Lower leg skin (tissue), 3 donors: Measurements from ENCODE around the gene PSMB8.

Experiments
- POLR2A ChIP-seq, 2 donors: fragments of 450-650 bp; IDR thresholded peaks; one replicate each; pipeline ENCODE4 v1.6.1; 2016 to 2017; ENCODE audit warnings: antibody characterized with exemption in 2 of 2, mild to moderate bottlenecking in 1 of 2, moderate library complexity in 1 of 2
- TF ChIP-seq, protein P1 (sequence below), 3 donors: fragments of 450-650 bp; IDR thresholded peaks; one replicate each; pipeline ENCODE4 v1.5.1; 2016; ENCODE audit warnings: antibody characterized with exemption in 3 of 3, mild to moderate bottlenecking in 3 of 3, moderate library complexity in 2 of 3

GRCh38 chr6:32839356-32839755 is 4.5 kb downstream of the PSMB8 start:
- no peak for TF ChIP-seq POLR2A (IDR thresholded peaks at IDR 0.05)
- TF ChIP-seq, protein P1, sequence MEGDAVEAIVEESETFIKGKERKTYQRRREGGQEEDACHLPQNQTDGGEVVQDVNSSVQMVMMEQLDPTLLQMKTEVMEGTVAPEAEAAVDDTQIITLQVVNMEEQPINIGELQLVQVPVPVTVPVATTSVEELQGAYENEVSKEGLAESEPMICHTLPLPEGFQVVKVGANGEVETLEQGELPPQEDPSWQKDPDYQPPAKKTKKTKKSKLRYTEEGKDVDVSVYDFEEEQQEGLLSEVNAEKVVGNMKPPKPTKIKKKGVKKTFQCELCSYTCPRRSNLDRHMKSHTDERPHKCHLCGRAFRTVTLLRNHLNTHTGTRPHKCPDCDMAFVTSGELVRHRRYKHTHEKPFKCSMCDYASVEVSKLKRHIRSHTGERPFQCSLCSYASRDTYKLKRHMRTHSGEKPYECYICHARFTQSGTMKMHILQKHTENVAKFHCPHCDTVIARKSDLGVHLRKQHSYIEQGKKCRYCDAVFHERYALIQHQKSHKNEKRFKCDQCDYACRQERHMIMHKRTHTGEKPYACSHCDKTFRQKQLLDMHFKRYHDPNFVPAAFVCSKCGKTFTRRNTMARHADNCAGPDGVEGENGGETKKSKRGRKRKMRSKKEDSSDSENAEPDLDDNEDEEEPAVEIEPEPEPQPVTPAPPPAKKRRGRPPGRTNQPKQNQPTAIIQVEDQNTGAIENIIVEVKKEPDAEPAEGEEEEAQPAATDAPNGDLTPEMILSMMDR (IDR thresholded peaks at IDR 0.05): no peak
